HG02588 (cell line): ENCODE data around the gene GATAD2A.
"Not testable (repeated sequence)": the region's sequence is repeated elsewhere in the genome, so short reads cannot be mapped to it uniquely, and the experiment has no call there.

ENCODE experiments used
- ATAC-seq: cut with Tn5 transposase; IDR thresholded peaks from one replicate; pipeline ENCODE4 v1.9.1; 2021; ENCODE audit warnings: mild to moderate bottlenecking, moderate library complexity; ENCODE audit not compliant: unreplicated experiment

The GATAD2A gene

GRCh38 chr19:19463348-19464117 is 58.1 kb downstream of the GATAD2A start:
- ATAC-seq = no peak

DNA sequence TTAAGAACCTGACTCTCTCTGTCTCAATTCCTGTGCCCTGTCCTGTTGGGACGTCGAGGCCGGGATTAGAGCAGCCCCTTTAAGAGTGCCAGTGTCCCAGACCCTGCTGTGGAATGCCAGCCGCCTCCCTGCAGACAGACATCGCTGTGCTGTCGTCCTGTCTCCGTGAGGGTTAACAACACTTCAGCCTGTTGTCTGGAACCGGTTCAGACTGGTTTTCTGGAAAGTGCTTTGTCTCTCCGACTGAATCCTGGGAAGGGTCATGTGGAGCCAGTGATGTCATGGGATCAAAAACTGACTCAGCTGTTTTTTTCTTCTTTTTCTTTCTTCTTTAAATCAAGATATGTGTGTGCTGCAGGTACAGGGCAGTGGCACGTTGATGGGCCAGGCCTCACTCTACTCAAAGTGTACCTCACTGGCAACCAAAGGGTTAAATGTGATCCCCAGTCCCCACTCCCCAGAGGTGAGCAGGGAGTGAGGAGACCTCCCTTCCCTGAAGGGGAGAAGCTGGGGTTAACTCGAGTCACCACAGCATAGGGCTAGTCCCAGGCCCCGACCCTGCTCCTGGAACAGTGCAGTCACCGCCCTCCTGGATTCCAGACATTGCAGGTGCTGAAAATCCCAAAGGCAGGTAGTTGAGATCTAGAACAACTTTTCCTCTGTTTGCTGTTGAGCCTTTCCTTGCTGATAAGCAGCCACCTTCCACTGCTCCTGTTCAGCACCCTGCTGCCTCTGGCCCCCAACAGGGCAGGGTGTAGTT is 59.0 kb downstream of the GATAD2A start:
- ATAC-seq = no peak

GRCh38 chr19:19465436-19466070 is 60.1 kb downstream of the GATAD2A start:
- ATAC-seq = no peak

- no peak for ATAC-seq
Observed at GRCh38 chr19:19466201-19466600, 60.7 kb downstream of the GATAD2A start.

GRCh38 chr19:19468424-19469050 is 63.1 kb downstream of the GATAD2A start:
- ATAC-seq = no peak

- no peak for ATAC-seq
Observed at GRCh38 chr19:19470579-19470978, 65.1 kb downstream of the GATAD2A start.

DNA sequence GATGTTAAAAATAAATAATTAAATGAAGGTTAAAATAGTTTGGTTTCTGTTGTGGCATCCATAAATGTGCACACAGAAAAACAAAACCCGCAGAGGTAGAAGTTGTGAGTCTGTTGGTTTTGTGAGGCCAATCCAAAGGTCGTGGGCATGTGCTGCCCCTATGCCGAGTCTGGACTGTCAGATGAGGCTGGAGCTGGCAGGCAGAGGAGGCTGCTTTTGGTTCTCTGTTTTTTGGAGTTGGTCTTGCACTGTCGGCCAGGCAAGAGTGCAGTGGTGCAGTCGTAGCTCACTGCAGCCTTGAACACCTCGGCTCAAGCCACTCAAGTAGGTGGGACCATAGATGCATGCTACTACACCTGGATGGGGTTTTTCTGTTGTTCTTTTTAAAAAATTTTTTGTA is 66.2 kb downstream of the GATAD2A start:
- no peak for ATAC-seq

- not testable (repeated sequence) for ATAC-seq
Observed at GRCh38 chr19:19472106-19472505, 66.6 kb downstream of the GATAD2A start.

DNA sequence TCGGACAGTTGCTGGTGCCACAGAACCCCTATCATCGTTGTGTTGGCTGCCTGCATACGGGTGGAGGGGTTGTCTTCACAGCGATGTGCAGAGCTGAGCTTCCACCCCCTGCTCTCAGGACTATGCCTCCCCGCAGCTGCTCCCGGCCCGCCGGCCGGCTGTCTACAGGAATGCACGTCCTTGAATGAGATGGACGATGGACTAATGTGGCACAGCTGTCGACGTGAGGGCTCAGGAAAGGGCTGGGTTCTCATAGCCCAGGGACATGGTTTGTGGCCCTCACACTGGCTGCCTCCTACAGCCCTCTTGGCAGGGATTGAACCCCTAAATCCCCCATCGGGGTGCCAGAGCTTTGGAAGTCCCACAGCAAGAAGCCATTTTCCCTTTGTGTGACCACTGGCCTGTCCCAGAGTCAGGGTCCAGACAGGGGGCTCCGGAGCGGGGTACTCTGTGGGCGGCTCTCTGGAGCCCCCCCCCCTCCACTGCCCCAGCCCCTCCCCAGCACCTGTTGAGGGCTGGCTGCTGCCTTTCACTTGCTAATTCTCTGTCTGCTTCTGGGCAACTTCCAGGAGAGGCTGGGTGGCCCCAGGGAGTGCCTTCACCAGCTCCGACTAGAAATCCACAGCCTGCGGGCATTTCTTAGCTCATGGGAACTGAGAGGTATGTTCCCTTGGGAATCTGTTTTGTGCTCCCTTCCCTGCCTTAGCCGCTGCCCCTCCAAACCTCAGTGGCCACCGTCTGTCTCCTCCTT is 69.7 kb downstream of the GATAD2A start:
- no peak for ATAC-seq

DNA sequence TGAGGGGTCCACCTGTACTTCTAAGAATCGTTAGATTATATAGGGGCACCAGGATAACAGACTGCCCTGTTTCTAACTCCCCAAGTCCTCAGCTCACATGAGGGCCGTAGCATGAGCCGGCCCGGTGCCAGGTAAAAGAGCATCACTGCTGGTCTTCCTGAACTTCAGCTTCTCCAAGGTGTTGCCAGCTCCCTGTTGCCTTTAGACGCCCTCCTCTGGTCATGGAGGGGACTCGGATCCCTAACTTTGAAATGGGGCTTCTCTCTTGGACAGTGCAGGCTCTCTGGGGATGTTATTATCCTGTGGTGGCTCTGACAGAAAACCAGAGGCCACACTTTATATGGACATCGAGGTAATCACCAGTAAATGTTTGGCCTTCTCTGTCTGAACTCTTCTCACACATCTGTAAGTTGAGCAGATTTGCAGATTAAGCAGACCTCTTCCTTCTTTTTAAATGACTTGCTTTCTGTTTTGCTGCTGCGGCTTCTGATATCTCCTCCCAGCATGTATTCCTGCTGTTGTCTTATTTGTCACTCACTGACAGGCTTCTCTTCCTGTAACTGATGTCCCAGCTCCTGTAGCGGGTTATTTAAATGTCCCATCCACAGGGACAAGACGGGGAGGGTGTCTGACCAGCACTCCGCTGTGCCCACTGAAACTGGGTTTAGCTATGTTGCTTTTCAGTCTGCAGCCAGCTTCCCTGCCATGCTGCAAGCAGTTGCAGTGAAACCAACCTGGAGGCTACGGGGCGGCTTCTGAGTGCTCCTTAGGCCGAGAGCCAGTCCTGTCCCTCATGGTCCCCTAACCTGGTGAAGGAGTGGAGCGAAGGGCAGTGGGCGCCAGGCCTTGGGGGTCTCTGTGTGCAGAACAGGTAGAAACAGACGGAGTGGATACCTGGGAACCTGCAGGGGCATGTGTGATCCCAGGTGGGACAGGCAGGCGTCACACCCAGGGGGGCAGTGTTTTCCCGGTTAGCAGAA is 70.7 kb downstream of the GATAD2A start:
- no peak for ATAC-seq

GRCh38 chr19:19477705-19478383 is 72.4 kb downstream of the GATAD2A start:
- no peak for ATAC-seq

- no peak for ATAC-seq
Observed at GRCh38 chr19:19480688-19481087, 75.2 kb downstream of the GATAD2A start.

- ATAC-seq = no peak
Observed at GRCh38 chr19:19482809-19483596, 77.5 kb downstream of the GATAD2A start.

DNA sequence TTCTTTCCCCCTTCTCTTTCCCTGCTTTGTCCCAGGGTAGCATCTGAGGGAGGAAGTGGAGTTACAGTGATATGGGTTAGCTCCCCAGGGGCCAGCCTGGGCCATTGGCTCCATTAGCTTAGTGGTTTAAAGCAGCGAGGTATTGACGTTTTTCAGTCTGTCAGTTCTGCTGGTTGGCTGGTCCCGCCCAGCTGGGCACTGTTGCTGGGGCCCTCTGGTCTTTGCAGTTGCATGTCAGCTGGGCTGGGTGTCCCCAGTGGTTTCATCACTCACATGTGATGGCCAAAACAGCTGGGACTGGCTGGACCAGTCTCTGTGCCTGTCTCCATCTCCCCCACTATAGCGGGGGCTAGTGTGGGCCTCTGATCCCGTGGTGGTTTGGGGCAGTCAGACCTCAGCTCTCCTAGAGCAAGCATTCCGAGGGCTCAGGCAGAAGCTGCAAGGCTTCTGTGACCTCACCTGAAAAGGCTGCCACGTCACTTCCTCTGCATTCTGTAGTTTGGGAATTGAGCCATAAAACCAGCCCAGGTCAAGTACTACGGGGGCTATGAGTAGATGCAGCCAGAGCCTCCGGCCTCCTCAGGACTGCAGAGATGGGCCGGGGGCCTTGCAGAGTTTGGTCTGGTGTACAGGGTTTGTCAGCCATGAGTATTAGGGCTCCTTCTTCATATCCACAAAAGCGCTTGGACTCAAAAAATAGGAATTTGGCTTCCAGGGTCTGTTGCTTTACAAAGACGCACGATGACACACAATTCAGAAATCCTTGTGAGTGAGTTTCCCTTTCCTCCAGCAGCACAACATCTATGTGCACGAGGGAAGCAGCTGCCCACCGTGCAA is 79.9 kb downstream of the GATAD2A start:
- ATAC-seq = no peak

- ATAC-seq = no peak
Observed at GRCh38 chr19:19485998-19486290, 80.5 kb downstream of the GATAD2A start.

DNA sequence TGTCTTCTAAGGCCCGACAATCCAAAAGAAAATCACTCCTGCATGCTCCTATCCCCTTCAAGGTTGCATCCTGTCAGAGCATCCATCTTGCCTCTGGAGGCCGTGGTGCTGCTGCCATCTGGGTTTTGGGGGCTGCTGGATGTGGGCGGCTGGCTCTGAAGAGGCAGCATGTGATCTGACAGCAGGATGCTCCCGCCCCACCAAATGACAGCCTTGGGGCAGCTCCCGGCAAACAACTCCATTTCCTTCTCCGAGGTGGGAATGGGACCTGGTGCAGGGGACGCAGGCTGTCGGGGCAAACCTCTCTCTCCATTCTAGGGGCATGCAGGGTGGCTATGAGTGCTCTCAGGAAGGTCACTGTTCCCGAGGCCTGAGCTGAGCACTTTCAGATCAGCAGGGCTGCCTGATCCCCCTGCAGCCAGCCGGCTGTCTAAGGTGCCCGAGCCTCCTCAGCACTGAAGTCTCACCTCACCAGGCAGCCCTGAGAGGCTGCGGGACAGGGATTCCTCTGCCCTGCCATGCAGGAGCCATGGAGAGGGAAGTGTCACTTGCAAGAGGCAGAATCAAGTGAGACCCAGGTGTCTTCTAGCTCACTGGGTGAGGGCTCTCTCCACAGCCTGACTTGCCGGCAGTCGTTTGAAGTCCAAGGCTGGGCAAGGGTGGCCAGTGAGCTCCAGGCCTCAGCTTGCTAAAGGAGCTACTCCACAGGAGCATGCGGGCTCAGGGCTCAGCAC is 81.0 kb downstream of the GATAD2A start:
- ATAC-seq = no peak
